A673 (cell line): ENCODE results near the gene KCNJ15. TPM values are rescaled to one million over a fixed set of nuclear protein-coding genes. Genes with fewer than 3 reads are reported as not detected.

Experiments
- BruUV-seq: library from RNA; stranded (reverse); fragments of 400-500 nt; replicated peaks from 2 replicates; lab custom pipeline; 2021; lab: Mats Ljungman, UMichigan
- CTCF ChIA-PET: fragments of 300-600 bp; sonication (Branson Sonifier 250); formaldehyde crosslinking; loops from one replicate; lab custom pipeline; 2022; ENCODE audit warnings: antibody characterized with exemption; lab: Charles Lee
- POLR2A ChIA-PET: fragments of 300-600 bp; sonication (Branson Sonifier 250); formaldehyde crosslinking; loops from one replicate; lab custom pipeline; 2022; ENCODE audit warnings: antibody characterized with exemption; ENCODE audit not compliant: low non-redundant PET; lab: Charles Lee
- DNase-seq: peaks from one replicate; pipeline ENCODE4 v3.0.0-alpha.2; 2015; ENCODE audit warnings: low spot score
- H3K27ac ChIP-seq: fragments of 200-600 bp; sonication (generic); 2 replicates; pipeline ENCODE4 v1.5.1; 2016; ENCODE audit warnings: mixed run types, low read depth, mild to moderate bottlenecking, mixed read lengths, antibody characterized with exemption, low read length; ENCODE audit not compliant: poor library complexity, severe bottlenecking
- H3K27me3 ChIP-seq: fragments of 200-600 bp; sonication (generic); replicated peaks from 2 replicates; pipeline ENCODE4 v1.6.1; 2017; ENCODE audit warnings: mixed run types, low read depth, mild to moderate bottlenecking, mixed read lengths, antibody characterized with exemption, low read length; ENCODE audit not compliant: insufficient read depth, poor library complexity
- H3K36me3 ChIP-seq: fragments of 200-600 bp; sonication (generic); 2 replicates; pipeline ENCODE4 v1.6.1; 2016; ENCODE audit warnings: mixed run types, mild to moderate bottlenecking, mixed read lengths, antibody characterized with exemption, low read length; ENCODE audit not compliant: insufficient read depth, poor library complexity, severe bottlenecking
- H3K4me1 ChIP-seq: fragments of 200-600 bp; sonication (generic); 2 replicates; pipeline ENCODE4 v1.6.1; 2017; ENCODE audit warnings: mixed run types, mild to moderate bottlenecking, mixed read lengths, antibody characterized with exemption, low read length; ENCODE audit not compliant: insufficient read depth, poor library complexity, severe bottlenecking
- H3K4me3 ChIP-seq: fragments of 200-600 bp; sonication (generic); 2 replicates; pipeline ENCODE4 v1.5.1; 2016; ENCODE audit warnings: low read depth, mixed run types, mild to moderate bottlenecking, mixed read lengths, low read length; ENCODE audit not compliant: poor library complexity, severe bottlenecking
- H3K9me3 ChIP-seq: fragments of 200-600 bp; sonication (generic); 2 replicates; pipeline ENCODE4 v1.6.1; 2016; ENCODE audit warnings: mixed run types, low read depth, mild to moderate bottlenecking, mixed read lengths, antibody characterized with exemption, low read length; ENCODE audit not compliant: poor library complexity, severe bottlenecking
- EZH2 ChIP-seq: fragments of 200-600 bp; sonication (generic); IDR thresholded peaks from 2 replicates; pipeline ENCODE4 v1.6.1; 2017; ENCODE audit warnings: borderline replicate concordance, low read depth, mild to moderate bottlenecking, mixed read lengths, antibody characterized with exemption, low read length; ENCODE audit not compliant: poor library complexity, severe bottlenecking
- intact Hi-C: fragments of 100-400 bp; cut with micrococcal nuclease; formaldehyde crosslinking; loops from one replicate; pipeline ENCODE4 v1.10.0; 2022; ENCODE audit not compliant: unreplicated experiment
- total RNA-seq: library from RNA; stranded (reverse); gene quantifications from 2 replicates; pipeline ENCODE4 v1.2.3, GENCODE V29; 2021
- TF ChIP-seq, protein P1 (sequence below): fragments of 300-800, 200-600 bp; sonication (generic); conservative IDR thresholded peaks from 2 replicates; pipeline ENCODE4 v1.5.1; 2017; ENCODE audit warnings: low read depth, mild to moderate bottlenecking, antibody characterized with exemption, low read length, moderate library complexity, mixed read lengths

KCNJ15 gene
- total RNA-seq, 1 experiment from 2014 or later: not detected

DNA sequence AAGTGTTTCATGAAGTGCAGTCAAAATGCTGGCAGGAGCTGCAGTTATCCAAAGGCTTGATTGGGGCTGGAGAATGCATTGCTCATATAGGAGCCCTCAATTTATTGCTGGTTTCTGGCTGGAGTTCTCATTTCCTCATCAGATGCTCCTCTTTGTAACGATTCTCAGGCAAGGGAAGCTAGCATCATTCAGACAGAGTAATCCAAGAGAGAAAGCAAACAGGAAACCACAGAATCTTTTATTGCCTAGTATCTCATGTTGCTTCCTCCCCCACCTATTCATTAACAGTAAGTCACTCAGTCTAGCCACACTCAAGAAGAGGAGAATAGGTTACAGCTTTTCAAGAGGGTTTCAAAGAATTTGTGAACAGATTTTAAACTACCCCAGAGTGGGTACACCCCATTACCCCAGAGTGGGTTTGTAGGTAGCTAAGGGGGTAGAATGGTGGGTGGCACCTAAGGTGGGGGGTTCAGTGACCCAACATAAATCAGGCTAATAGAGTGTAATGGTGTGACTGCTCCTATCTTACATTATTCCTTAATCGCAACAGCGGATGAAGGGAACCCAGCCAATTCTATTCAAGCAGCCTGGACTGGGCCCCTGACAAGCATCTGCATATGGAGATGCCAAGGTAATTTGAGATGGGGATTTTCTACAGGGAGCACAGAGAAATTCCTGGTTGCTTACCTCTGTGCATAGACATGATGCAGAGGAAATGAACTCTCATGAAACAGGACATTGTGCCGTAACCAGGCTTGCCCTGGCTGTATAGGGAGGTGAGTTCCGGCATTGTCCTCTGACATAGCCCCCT is 67.1 kb downstream of the KCNJ15 start:
- intact Hi-C loops: no loop called here
- Histone ChIP-seq H3K27me3 (peaks cover 14% of the 10 kb centered on the region), H3K4me3 (no peak overlapping the region), H3K36me3 (no peaks in the 10 kb centered on the region), H3K4me1 (no peaks in the 10 kb centered on the region), H3K27ac (no peak overlapping the region), H3K9me3 (no peaks in the 10 kb centered on the region)
- POLR2A ChIA-PET: no interaction called here
- no TSS peak for BruUV-seq
- no peak for TF ChIP-seq EZH2
- TF ChIP-seq, protein P1, sequence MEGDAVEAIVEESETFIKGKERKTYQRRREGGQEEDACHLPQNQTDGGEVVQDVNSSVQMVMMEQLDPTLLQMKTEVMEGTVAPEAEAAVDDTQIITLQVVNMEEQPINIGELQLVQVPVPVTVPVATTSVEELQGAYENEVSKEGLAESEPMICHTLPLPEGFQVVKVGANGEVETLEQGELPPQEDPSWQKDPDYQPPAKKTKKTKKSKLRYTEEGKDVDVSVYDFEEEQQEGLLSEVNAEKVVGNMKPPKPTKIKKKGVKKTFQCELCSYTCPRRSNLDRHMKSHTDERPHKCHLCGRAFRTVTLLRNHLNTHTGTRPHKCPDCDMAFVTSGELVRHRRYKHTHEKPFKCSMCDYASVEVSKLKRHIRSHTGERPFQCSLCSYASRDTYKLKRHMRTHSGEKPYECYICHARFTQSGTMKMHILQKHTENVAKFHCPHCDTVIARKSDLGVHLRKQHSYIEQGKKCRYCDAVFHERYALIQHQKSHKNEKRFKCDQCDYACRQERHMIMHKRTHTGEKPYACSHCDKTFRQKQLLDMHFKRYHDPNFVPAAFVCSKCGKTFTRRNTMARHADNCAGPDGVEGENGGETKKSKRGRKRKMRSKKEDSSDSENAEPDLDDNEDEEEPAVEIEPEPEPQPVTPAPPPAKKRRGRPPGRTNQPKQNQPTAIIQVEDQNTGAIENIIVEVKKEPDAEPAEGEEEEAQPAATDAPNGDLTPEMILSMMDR: no peak
- CTCF ChIA-PET: no interaction called here
- DNase-seq: peak; percentile 7

DNA sequence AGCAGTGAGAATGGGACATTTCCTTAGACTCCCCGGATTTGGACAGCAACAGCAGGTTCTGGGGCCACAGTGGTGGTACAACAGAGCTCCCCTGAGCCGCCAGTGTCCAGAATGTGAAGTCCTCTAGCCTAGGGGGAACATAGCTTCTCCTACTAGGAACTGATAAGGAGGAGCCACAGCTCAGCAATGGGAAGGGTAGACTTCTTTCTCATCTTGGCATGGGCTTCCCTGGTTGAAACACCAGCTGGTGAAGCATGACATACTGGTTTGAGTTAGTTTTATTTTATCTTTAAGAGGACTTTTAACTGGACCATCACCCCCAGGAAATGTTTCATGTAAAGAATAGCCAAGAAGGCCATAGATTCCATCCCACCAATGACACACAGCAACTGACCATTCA is 68.4 kb downstream of the KCNJ15 start:
- no peak for DNase-seq
- Histone ChIP-seq H3K4me3 (no peak overlapping the region), H3K36me3 (no peaks in the 10 kb centered on the region), H3K27me3 (peaks cover 17% of the 10 kb centered on the region), H3K9me3 (no peaks in the 10 kb centered on the region), H3K4me1 (no peaks in the 10 kb centered on the region), H3K27ac (no peak overlapping the region)
- no TSS peak for BruUV-seq
- intact Hi-C loops: no loop called here
- CTCF ChIA-PET: no interaction called here
- TF ChIP-seq, protein P1: no peak
- no peak for TF ChIP-seq EZH2
- POLR2A ChIA-PET: no interaction called here

DNA sequence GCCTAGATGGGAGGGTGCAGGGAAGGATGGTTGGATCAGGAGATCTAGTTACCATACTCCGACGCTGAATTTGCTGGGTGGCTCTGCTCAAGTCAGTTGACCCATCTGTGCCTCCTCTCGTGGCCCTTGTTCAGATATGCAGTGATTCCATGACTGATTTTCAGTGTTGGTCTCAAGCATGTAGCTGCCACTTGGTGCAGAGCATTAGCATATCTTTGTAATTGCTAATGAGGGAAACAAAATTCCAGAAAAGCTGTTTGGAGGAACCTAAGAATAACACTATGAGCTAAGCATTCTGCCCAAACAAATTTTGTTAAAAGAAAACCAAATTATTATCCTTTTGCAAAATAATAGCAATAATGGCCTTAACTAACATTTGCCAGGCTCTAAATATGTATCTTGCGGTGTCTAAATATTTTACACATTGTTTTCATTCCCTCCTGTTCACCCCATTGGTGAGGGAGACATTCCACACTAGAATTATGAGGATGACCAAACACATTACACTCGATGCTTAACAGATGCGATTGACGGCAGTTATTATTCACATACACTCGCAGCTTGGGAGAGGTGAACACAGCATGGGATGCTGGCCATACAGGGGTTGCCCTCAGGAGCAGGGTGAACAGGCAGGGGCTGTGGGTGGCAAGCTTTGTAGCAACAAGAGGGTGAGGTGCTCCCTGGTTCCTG is 69.1 kb downstream of the KCNJ15 start:
- H3K36me3 ChIP-seq: no peaks in the 10 kb centered on the region
- H3K27me3 ChIP-seq: peaks cover 17% of the 10 kb centered on the region
- TF ChIP-seq, protein P1: no peak
- no peak for TF ChIP-seq EZH2
- DNase-seq: no peak
- no peak overlapping the region for H3K4me3 ChIP-seq
- BruUV-seq: no TSS peak
- no peaks in the 10 kb centered on the region for H3K4me1 ChIP-seq
- ChIA-PET POLR2A (interaction anchor here (0.6 kb wide), 1 partner anchor 182 kb away, joined by 3 read pairs; no protein-coding TSS in a partner anchor), CTCF (no interaction called here)
- no peaks in the 10 kb centered on the region for H3K9me3 ChIP-seq
- H3K27ac ChIP-seq: no peak overlapping the region
- intact Hi-C loops: no loop called here
